ENCODE measurements around the gene CLEC16A.

- no peak for TF ChIP-seq EGR1 (IDR thresholded peaks at IDR 0.05)
- TF ChIP-seq ZBTB7A (IDR thresholded peaks at IDR 0.05; ENCODE audit: low read depth) = no peak
- peak; percentile 65; the same call in 1 of the 2 replicates for TF ChIP-seq TCF12 (IDR thresholded peaks at IDR 0.05; ENCODE audit: low read depth)
- no peak for TF ChIP-seq TEAD4 (IDR thresholded peaks at IDR 0.05)
- no peak for TF ChIP-seq RAD21 (IDR thresholded peaks at IDR 0.05; ENCODE audit: low read depth)
- TF ChIP-seq EP300 (IDR thresholded peaks at IDR 0.05; ENCODE audit: borderline replicate concordance) = peak; percentile 73
- TF ChIP-seq CREB1 (IDR thresholded peaks at IDR 0.05; ENCODE audit: low read depth) = no peak
These were observed 192.2 kb downstream of the CLEC16A start for GRCh38 chr16:11136600-11136999.
